ENCODE results near the gene MARCHF10.

DNA sequence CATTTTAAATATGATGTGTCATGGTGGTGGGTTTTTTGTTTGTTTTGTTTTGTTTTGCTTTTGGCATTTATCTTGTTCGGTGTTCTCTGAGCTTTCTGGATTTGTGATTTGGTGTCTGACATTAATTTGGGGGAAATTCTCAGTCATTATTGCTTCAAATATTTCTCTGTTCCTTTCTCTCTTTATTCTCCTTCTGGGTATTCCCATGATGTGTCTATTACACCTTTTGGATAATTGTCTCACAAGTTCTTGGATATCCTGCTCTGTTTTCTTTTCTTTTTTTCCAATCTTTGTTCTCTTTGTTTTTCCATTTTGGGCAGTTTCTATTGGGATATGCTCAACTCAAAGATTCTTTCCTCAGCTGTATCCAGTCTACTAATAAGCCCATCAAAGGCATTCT is 88.5 kb downstream of the MARCHF10 start:
- TF ChIP-seq, protein P1, sequence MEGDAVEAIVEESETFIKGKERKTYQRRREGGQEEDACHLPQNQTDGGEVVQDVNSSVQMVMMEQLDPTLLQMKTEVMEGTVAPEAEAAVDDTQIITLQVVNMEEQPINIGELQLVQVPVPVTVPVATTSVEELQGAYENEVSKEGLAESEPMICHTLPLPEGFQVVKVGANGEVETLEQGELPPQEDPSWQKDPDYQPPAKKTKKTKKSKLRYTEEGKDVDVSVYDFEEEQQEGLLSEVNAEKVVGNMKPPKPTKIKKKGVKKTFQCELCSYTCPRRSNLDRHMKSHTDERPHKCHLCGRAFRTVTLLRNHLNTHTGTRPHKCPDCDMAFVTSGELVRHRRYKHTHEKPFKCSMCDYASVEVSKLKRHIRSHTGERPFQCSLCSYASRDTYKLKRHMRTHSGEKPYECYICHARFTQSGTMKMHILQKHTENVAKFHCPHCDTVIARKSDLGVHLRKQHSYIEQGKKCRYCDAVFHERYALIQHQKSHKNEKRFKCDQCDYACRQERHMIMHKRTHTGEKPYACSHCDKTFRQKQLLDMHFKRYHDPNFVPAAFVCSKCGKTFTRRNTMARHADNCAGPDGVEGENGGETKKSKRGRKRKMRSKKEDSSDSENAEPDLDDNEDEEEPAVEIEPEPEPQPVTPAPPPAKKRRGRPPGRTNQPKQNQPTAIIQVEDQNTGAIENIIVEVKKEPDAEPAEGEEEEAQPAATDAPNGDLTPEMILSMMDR (conservative IDR thresholded peaks at IDR 0.05): no peak
- TF ChIP-seq EZH2 (IDR thresholded peaks at IDR 0.05; ENCODE audit: low read depth): no peak
